Calu3 (cell line): Measurements from ENCODE around the gene HEPACAM. TPM values are rescaled to one million over a fixed set of nuclear protein-coding genes. Genes with fewer than 3 reads are reported as not detected.

Experiments used
- BruUV-seq: library from RNA; stranded (reverse); fragments of 400-500 nt; replicated peaks from 2 replicates; lab custom pipeline; 2021; lab: Mats Ljungman, UMichigan
- CTCF ChIA-PET: fragments of 300-600 bp; sonication (Branson Sonifier 250); formaldehyde crosslinking; loops from one replicate; lab custom pipeline; 2022; ENCODE audit warnings: antibody characterized with exemption; lab: Charles Lee
- DNase-seq: peaks from one replicate; pipeline ENCODE4 v3.0.0; 2022
- H3K27ac Mint-ChIP-seq: one replicate; pipeline ENCODE4 v1.8.0; 2022; ENCODE audit warnings: mixed read lengths; ENCODE audit not compliant: unreplicated experiment
- H3K27me3 Mint-ChIP-seq: one replicate; pipeline ENCODE4 v1.8.0; 2022; ENCODE audit warnings: mixed read lengths; ENCODE audit not compliant: unreplicated experiment
- H3K36me3 Mint-ChIP-seq: one replicate; pipeline ENCODE4 v1.8.0; 2022; ENCODE audit warnings: mild to moderate bottlenecking, moderate library complexity, mixed read lengths; ENCODE audit not compliant: insufficient read depth, unreplicated experiment
- H3K4me1 Mint-ChIP-seq: one replicate; pipeline ENCODE4 v1.8.0; 2022; ENCODE audit warnings: mild to moderate bottlenecking, low read depth, mixed read lengths; ENCODE audit not compliant: unreplicated experiment
- H3K4me3 Mint-ChIP-seq: one replicate; pipeline ENCODE4 v1.8.0; 2022; ENCODE audit warnings: mild to moderate bottlenecking, low read depth, moderate library complexity, mixed read lengths; ENCODE audit not compliant: unreplicated experiment
- H3K9me3 Mint-ChIP-seq: one replicate; pipeline ENCODE4 v1.8.0; 2022; ENCODE audit warnings: low read depth, mixed read lengths; ENCODE audit not compliant: unreplicated experiment
- CTCF ChIP-seq: fragments of 200-600 bp; IDR thresholded peaks from one replicate; pipeline ENCODE4 v1.8.0; 2022; ENCODE audit warnings: antibody characterized with exemption; ENCODE audit not compliant: unreplicated experiment
- intact Hi-C: fragments of 100-400 bp; cut with micrococcal nuclease; formaldehyde crosslinking; loops from one replicate; pipeline ENCODE4 v1.10.0; 2022; ENCODE audit not compliant: unreplicated experiment
- total RNA-seq: library from RNA; stranded (reverse); gene quantifications from 2 replicates; pipeline ENCODE4 v1.2.3, GENCODE V29; 2022

The HEPACAM gene
- total RNA-seq, 1 experiment from 2014 or later, result not detected

- CTCF ChIA-PET, result no interaction called here
- BruUV-seq, result no TSS peak
- DNase-seq, result no peak
Measured at GRCh38 chr11:124882339-124883071, 53.3 kb downstream of the HEPACAM start.

GRCh38 chr11:124880958-124881357 lies 54.9 kb downstream of the HEPACAM start:
- intact Hi-C loops, result no loop called here
- Mint-ChIP-seq H3K27ac (no peak overlapping the region), H3K27me3 (peaks cover 78% of the 10 kb centered on the region), H3K9me3 (no peaks in the 10 kb centered on the region), H3K4me1 (no peaks in the 10 kb centered on the region), H3K4me3 (no peak overlapping the region), H3K36me3 (peaks cover 11% of the 10 kb centered on the region)
- BruUV-seq, result no TSS peak
- no peak for TF ChIP-seq CTCF
- no peak for DNase-seq
- CTCF ChIA-PET, result no interaction called here

More at GRCh38 chr11:124882339-124883071, 53.3 kb downstream of the HEPACAM start:
- no peak for TF ChIP-seq CTCF
- no peak overlapping the region for H3K4me3 Mint-ChIP-seq
- no peaks in the 10 kb centered on the region for H3K4me1 Mint-ChIP-seq
- no peak overlapping the region for H3K27ac Mint-ChIP-seq
- H3K36me3 Mint-ChIP-seq, result peaks cover 5% of the 10 kb centered on the region
- no peaks in the 10 kb centered on the region for H3K9me3 Mint-ChIP-seq
- peaks cover 89% of the 10 kb centered on the region for H3K27me3 Mint-ChIP-seq
- intact Hi-C loops, result no loop called here

- no peak for TF ChIP-seq CTCF
- peaks cover 13% of the 10 kb centered on the region for H3K36me3 Mint-ChIP-seq
- CTCF ChIA-PET, result no interaction called here
- no peak overlapping the region for H3K4me3 Mint-ChIP-seq
- intact Hi-C loops, result no loop called here
- no TSS peak for BruUV-seq
- no peak for DNase-seq
- H3K9me3 Mint-ChIP-seq, result no peaks in the 10 kb centered on the region
- H3K4me1 Mint-ChIP-seq, result no peaks in the 10 kb centered on the region
- H3K27ac Mint-ChIP-seq, result no peak overlapping the region
- peaks cover 77% of the 10 kb centered on the region for H3K27me3 Mint-ChIP-seq
Measured at GRCh38 chr11:124880290-124880611, 55.6 kb downstream of the HEPACAM start.

GRCh38 chr11:124879493-124880289 lies 56.2 kb downstream of the HEPACAM start:
- Mint-ChIP-seq H3K9me3 (no peaks in the 10 kb centered on the region), H3K4me3 (no peak overlapping the region), H3K27me3 (peaks cover 77% of the 10 kb centered on the region), H3K27ac (no peak overlapping the region), H3K36me3 (peaks cover 15% of the 10 kb centered on the region), H3K4me1 (no peaks in the 10 kb centered on the region)
- no TSS peak for BruUV-seq
- no peak for TF ChIP-seq CTCF
- CTCF ChIA-PET, result no interaction called here
- intact Hi-C loops, result no loop called here
- DNase-seq, result no peak
